ENCODE measurements around the gene RBMS3.

DNA sequence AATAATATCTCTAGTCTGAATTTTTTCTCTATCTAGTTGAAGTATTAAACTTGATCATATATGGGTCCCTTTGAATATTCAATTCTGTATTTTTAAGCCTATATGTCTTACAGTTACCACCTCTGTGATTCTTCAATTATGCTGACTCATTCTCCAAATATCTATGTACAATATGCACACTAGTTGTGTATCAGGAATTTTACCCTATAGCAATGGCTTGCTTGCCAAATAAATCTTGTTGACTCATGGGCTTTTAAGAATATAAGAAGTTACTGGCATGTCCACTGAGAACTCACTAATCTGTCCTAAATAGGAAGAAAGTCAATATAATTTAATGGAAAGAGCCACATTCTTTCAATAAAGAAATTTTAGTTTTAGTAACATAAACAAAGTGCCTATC, 656.3 kb downstream of the RBMS3 start:
- TF ChIP-seq, protein P1, sequence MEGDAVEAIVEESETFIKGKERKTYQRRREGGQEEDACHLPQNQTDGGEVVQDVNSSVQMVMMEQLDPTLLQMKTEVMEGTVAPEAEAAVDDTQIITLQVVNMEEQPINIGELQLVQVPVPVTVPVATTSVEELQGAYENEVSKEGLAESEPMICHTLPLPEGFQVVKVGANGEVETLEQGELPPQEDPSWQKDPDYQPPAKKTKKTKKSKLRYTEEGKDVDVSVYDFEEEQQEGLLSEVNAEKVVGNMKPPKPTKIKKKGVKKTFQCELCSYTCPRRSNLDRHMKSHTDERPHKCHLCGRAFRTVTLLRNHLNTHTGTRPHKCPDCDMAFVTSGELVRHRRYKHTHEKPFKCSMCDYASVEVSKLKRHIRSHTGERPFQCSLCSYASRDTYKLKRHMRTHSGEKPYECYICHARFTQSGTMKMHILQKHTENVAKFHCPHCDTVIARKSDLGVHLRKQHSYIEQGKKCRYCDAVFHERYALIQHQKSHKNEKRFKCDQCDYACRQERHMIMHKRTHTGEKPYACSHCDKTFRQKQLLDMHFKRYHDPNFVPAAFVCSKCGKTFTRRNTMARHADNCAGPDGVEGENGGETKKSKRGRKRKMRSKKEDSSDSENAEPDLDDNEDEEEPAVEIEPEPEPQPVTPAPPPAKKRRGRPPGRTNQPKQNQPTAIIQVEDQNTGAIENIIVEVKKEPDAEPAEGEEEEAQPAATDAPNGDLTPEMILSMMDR (IDR thresholded peaks at IDR 0.05), result no peak
- no peak for TF ChIP-seq POLR2A (IDR thresholded peaks at IDR 0.05)
